HG03439 (cell line): Measurements from ENCODE around the gene RHBDL1.

Experiments
- ATAC-seq: cut with Tn5 transposase; IDR thresholded peaks from one replicate; pipeline ENCODE4 v1.9.1; 2021; ENCODE audit warnings: mild to moderate bottlenecking, moderate library complexity; ENCODE audit not compliant: unreplicated experiment

The RHBDL1 gene

DNA sequence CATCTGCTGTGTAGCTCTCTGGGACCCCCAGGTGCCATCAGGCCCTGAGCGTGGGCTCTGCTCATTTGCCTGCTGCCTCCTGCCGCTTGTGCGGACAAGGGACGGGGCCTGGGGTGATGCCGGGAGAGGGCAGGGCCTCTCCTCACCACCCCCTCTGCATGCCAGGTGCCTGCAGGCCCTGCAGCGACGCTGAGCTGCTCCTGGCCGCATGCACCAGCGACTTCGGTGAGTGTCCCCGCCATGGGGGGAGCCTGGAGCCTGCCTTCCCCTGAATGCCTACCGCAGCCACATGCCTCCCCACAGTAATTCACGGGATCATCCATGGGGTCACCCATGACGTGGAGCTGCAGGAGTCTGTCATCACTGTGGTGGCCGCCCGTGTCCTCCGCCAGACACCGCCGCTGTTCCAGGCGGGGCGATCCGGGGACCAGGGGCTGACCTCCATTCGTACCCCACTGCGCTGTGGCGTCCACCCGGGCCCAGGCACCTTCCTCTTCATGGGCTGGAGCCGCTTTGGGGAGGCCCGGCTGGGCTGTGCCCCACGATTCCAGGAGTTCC, 41.4 kb downstream of the RHBDL1 start:
- no peak for ATAC-seq

DNA sequence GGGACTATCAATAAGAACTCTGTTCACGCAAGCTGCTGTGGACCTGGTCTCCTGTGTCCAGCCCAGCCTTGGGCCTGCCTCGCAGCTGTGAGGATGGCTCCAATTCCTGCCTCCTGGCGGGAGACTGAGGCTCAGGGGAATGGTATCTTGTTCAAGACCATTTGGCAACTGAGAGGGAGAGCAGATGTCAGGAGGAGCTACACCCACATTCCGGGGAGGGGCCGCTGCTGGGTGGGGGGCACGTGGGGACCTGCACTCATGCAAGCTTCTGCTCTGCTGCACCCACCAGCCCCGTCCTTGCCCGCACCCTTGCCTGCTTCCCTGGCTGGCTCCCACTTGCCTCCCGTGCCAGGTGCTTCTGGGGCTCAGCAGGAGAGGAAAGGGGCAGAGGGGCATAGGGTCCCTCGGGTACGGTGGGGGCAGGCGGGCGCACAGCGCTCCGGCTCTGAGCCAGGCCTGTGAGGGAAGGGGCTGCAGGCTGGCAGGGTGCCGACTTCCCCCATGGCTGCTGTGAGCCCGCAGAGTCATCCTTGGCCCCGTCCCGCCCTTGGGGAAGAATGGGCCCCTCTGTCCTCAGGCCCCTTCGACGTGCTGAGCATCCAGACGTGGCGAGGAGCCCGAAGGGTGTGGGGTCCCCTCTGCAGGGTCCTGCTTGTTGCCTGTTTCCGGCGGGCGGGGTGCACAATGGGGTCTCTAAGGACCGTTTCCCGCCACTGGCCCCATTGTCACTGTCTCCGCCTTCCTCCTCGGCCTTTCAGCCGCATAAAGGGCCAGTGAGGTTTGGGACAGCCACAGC, 42.2 kb downstream of the RHBDL1 start:
- ATAC-seq: no peak

- no peak for ATAC-seq
Observed at GRCh38 chr16:718389-718788, 42.9 kb downstream of the RHBDL1 start.

DNA sequence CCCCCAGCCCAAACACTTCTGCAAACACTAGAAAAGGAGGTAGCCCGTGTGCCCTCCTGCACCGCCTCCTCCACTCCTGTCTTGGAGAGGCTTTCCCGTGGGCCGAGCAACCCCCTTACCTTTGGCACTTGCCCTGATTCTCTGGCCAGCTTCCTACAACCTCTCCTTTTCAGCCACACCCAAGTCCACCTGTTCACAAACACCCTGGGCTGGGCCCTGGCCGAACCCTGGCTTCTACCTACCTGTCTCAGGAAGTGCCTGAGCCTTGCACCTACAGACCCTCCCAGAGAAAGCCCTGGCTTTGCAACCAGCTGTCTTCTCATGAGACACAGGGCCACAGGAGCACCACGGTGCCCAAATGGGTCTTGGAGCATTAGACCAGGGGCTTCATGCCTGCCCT, 43.5 kb downstream of the RHBDL1 start:
- ATAC-seq: no peak

DNA sequence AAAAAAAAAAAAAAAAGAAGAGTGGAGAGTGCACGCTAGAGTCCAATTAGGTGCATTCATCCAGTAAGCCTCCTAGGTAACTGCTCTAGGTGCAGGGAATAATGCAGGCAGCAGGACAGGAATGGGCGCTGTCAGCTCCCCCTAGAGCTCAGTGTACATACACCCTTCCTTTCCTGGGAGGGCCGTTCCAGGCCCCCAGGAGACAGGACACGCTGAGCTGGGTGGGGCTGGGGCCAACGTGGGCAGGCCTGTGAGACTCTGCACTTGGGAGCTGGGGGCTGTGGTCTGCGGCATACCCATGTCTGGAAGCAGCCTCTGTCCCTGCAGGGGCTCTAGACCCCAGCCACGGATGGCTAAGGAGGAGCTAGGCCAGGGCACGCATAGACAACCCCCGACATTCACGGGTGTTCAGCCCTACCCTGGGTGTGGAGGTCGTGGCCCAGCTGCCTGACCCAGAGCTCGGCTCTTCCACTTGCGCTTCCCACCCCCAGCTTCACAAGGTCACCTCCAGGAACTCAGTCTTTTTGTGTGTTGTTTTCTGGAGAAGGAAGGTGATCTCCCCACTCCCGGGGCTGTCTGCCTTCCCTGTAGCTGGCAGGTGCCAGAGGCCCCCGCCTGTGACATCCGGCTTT, 44.5 kb downstream of the RHBDL1 start:
- no peak for ATAC-seq

GRCh38 chr16:720447-720989, 45.0 kb downstream of the RHBDL1 start:
- ATAC-seq: peak; percentile 5

- ATAC-seq: peak; percentile 53
Observed at GRCh38 chr16:720990-721764, 45.7 kb downstream of the RHBDL1 start, which contains the start of gene ANTKMT. Gene ANTKMT, plus strand, starts transcription at chr16:721146. Its CDS starts 129 bp downstream, at chr16:721275.

DNA sequence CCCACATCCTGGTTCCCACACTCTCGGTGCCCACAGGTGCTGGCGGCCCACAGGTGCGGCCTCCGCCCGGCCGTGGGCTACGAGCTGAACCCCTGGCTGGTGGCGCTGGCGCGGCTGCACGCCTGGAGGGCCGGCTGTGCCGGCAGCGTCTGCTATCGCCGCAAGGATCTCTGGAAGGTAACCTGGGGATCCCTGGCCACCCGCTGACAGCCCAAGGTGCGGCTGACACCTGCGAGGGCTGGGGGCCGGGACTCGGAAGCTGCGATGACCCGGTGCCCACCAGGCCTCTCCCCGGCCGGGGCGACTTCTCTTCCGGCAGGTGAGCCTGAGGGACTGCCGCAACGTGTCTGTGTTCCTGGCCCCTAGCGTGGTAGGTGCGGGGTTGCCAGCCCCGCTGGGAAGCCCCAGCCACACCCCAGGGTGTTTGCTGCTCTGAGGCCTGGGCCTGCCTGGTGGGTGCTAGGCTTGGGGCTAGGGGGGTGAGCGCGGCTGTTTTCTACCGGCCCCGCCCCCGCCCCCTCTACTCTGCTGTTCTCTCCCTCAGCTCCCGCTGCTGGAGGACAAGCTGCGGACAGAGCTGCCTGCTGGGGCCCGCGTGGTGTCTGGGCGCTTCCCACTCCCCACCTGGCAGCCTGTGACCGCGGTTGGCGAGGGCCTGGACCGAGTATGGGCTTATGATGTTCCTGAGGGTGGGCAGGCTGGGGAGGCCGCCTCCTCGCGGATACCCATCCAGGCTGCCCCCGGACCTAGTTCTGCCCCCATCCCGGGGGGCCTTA, 46.5 kb downstream of the RHBDL1 start:
- ATAC-seq: no peak

DNA sequence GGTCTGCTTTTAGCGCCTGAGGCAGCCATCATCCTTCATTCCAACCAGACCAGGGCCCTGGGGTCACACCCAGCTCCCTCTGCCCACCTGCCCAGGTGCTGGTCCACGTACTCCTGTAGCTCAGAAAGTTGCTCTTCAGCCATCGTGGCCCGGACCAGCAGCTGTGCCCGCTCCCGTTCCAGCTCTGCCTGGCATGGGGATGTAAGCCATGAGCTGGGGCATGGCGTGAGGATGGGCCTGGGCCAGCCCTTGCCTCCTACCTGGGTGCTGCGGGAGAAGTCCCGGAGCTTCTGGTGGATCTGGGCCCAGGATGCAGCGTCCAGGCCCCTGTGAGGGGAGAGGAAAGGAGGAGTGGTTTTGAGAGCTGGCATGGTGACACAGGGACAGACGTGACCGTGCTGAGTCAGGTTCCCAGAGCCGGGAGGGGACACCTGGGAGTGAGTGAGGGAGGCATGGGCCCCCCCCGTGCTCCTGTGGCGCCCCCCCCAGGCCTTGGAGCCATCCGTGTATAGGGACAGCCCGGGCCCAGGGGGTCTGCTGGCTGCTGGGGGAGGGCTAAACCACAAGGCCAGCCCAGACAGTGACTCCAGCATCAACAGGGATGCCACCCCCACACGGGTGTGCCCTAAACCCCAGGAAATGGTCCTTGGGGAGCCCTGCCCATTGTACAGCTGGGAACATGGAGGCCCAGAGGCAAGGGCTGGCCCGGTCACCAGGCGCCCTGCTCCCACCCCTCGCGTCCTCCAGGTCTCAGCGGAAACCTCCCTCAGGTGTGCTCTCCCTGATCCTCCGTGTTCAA, 47.6 kb downstream of the RHBDL1 start:
- ATAC-seq: no peak

GRCh38 chr16:723695-724094, 48.2 kb downstream of the RHBDL1 start:
- ATAC-seq: no peak

DNA sequence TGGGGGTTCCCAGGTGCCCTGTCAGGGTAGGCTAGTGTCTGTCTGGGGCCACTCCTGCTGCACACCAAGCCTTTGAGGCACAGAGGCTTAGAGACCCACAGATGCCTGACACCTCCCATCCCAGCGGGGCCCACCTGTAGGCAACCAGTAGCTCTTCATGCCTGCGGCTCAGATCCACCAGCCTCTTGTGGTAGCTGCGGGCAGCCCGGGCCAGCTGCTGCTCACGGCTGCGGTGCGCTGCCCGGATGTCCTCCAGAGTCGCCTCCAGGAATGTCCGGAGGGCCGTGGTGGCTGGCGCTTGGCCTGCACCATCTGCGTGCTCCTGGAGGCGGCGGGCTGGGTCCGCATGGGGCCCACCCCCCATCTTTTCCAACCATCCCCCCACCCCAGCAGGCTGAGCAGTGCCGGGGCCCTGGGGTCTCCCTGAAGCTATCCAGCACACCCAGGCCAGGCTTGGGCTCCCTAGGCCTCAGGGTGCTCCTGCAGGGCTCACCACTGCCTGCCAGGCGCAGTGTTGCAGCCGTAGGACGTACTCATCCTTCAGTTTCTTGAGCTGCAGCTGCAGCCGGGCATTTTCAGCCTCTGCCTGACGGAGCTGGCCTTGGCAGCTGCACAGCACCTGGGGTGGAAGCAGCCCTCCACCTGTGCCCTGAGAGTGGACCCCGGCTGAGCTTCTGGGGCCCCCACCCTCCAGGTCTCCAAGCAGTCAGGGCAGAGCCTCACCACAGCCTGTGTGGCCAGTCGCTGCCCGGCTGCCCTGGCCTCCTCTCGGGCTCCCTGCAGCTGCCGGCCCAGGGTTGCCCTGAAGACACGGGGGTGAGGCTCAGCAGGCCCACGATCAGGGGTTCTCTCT, 48.9 kb downstream of the RHBDL1 start:
- no peak for ATAC-seq

DNA sequence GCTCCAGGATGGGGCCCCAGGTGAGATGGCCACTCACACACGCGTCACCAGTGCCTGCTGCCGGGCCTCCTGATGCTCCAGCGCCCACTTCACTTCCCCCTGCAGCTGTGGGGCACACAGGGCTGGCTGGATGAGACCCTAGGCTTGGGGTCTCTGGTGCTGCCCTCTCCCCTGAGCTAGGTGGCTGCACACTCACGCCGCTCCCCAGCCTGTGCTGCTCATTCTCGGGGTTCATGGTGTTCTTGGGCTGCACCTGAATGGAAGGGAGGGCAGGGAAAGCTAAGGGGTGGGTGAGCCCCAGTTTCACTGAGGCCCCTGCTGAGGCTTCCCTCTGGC, 49.5 kb downstream of the RHBDL1 start:
- ATAC-seq: no peak

DNA sequence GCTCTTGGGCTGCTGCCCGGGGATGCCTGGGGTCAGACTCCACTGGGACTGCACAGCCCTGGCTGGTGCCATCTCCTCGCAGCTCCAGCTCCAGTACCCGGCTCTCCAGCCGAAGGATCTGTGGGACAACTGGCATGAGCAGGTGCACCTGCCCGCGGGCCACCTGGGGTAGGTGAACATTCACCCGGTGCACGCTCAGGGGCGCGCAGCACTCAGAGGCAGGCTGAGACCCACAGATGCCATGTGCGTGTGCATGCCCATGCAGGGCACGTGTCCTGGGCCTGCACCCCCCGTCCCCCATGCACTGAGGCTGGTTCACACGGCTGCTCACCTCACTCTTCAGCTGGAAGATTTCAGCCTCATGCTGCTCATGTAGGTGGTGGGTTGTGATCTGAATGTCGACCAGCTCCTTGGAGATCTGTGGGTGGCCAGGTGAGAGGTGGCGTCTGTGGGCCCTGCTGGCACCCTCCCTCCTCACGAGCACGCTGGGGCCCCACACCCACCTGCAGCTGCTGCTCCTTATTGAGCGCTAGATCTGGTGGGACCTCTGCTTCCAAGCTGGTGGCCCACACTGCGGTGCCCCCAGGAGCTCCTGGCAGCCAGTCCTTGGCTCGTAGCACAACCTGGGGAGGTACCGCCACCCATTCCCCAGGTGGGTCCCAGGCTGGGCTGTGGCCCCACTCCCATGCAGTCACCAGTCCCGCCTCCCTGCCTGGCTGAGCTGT, 50.2 kb downstream of the RHBDL1 start:
- ATAC-seq: no peak

- ATAC-seq: no peak
Observed at GRCh38 chr16:726188-726437, 50.6 kb downstream of the RHBDL1 start.

- no peak for ATAC-seq
Observed at GRCh38 chr16:726438-727290, 51.2 kb downstream of the RHBDL1 start, which contains the start of the genes CCDC78 and HAGHL. Gene CCDC78, minus strand, starts transcription at chr16:726443. Its CDS starts 76 bp downstream, at chr16:726367. Gene HAGHL, plus strand, starts transcription at chr16:727106. Its CDS starts 404 bp downstream, at chr16:727510.

DNA sequence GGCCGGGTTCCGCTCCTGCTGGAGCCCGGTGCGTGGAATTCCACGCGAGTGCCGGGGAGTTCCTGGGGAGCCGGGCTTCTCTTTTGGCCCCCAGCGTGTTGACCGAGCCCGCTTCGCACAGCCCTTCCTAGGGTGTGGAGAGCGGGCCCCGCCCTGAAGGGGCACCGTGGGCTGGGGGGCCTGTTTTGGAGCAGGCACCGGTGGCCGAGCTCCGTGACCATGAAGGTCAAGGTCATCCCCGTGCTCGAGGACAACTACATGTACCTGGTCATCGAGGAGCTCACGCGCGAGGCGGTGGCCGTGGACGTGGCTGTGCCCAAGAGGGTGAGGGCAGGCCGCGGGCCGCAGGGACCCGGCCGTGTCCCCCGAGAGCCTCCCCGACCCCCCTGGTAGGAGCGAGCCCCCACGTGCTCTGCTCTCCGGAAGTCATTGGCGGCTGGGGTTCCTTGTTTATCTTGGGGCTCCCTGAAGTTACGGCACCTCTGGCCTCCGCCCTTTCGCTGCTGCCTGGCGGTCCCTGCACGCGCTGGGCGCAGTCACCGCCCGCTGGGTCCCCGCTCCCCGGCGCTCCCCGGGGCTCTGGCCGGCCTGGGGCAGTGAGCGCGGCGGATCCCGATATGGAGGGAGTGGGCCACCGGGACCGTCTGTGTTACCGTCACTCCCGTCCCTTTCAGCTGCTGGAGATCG, 52.0 kb downstream of the RHBDL1 start:
- no peak for ATAC-seq
